ENCODE measurements around the gene HAPLN2.
A peak's percentile ranks its signal among the peaks of the same experiment; 100 is the strongest.

Gene HAPLN2

GRCh38 chr1:156632355-156632754 is 13.1 kb downstream of the HAPLN2 start:
- H2BK120ac ChIP-seq (ENCODE audit: low read depth, low read length), result no peak overlapping the region
- peaks cover 0 to 41% (median 1%) of the 10 kb centered on the region in 3 experiments for H3K27me3 ChIP-seq (ENCODE audit: control insufficient read depth in 3 of 3, insufficient read depth in 3 of 3, low read depth in 1 of 3, low read length in 3 of 3)

GRCh38 chr1:156638189-156638985 is 19.2 kb downstream of the HAPLN2 start:
- Histone ChIP-seq H4K91ac (ENCODE audit: low read depth, low read length, poor library complexity) (no peak overlapping the region), H3K4me3 (ENCODE audit: low read length in 2 of 2) (no peak overlapping the region), H3K79me1 (ENCODE audit: low read depth, low read length) (no peaks in the 10 kb centered on the region), H2AK5ac (ENCODE audit: low read depth, low read length) (peak overlapping the region; percentile 15), H3K14ac (ENCODE audit: low read length) (no peak overlapping the region), H3K23ac (ENCODE audit: low read depth, low read length, poor library complexity) (no peak overlapping the region), H2BK12ac (ENCODE audit: low read length) (no peak overlapping the region), H3K18ac (ENCODE audit: low read length) (peak overlapping the region; percentile 68), H2BK5ac (ENCODE audit: low read length) (peak overlapping the region; percentile 10), H3K9me3 (replicated peaks in 1 of 2; ENCODE audit: control insufficient read depth in 2 of 2, insufficient read depth in 1 of 2, low read depth in 1 of 2, low read length in 2 of 2) (no peaks in the 10 kb centered on the region), H3K9ac (ENCODE audit: low read depth, low read length, poor library complexity) (no peak overlapping the region), H3K27me3 (ENCODE audit: control insufficient read depth in 3 of 3, insufficient read depth in 3 of 3, low read depth in 1 of 3, low read length in 3 of 3) (peaks cover 7 to 52% (median 31%) of the 10 kb centered on the region in 3 experiments), H3K27ac (replicated peaks; ENCODE audit: low read length) (no peak overlapping the region), H3K36me3 (replicated peaks in 1 of 2; ENCODE audit: control insufficient read depth in 2 of 2, insufficient read depth in 2 of 2, low read length in 2 of 2) (no peaks in the 10 kb centered on the region), H2BK120ac (ENCODE audit: low read depth, low read length) (no peak overlapping the region), H2BK15ac (ENCODE audit: low read length) (peak overlapping the region; percentile 5), H3K4ac (ENCODE audit: low read length) (no peak overlapping the region), H3K4me2 (ENCODE audit: insufficient read depth, low read length, poor library complexity, severe bottlenecking) (no peak overlapping the region), H2AFZ (ENCODE audit: low read length) (no peak overlapping the region), H3K4me1 (ENCODE audit: control insufficient read depth in 2 of 2, insufficient read depth in 1 of 2, low read depth in 1 of 2, low read length in 2 of 2) (peaks cover 13 to 14% of the 10 kb centered on the region in 2 donors), H4K8ac (ENCODE audit: low read depth, low read length) (no peak overlapping the region)
- no CpG with 5 or more reads among the region's 8 CpGs for WGBS, 2 donors (ENCODE audit: extremely low coverage in 2 of 2, insufficient read length in 2 of 2, insufficient replicate concordance in 1 of 2)
- no peak for DNase-seq (ENCODE audit: low spot score)

More at GRCh38 chr1:156632355-156632754, 13.1 kb downstream of the HAPLN2 start:
- H3K36me3 ChIP-seq (replicated peaks in 1 of 2; ENCODE audit: control insufficient read depth in 2 of 2, insufficient read depth in 2 of 2, low read length in 2 of 2), result no peaks in the 10 kb centered on the region
- no peak overlapping the region for H3K18ac ChIP-seq (ENCODE audit: low read length)
- no CpG with 5 or more reads among the region's 3 CpGs for WGBS, 2 donors (ENCODE audit: extremely low coverage in 2 of 2, insufficient read length in 2 of 2, insufficient replicate concordance in 1 of 2)
- no peak overlapping the region for H3K4me3 ChIP-seq (ENCODE audit: low read length in 2 of 2)
- H3K9me3 ChIP-seq (replicated peaks in 1 of 2; ENCODE audit: control insufficient read depth in 2 of 2, insufficient read depth in 1 of 2, low read depth in 1 of 2, low read length in 2 of 2), result no peaks in the 10 kb centered on the region
- DNase-seq (ENCODE audit: low spot score), result no peak
- H3K23ac ChIP-seq (ENCODE audit: low read depth, low read length, poor library complexity), result no peak overlapping the region
- H3K27ac ChIP-seq (replicated peaks; ENCODE audit: low read length), result no peak overlapping the region
- H3K9ac ChIP-seq (ENCODE audit: low read depth, low read length, poor library complexity), result no peak overlapping the region
- no peak overlapping the region for H2BK15ac ChIP-seq (ENCODE audit: low read length)
- no peaks in the 10 kb centered on the region for H3K79me1 ChIP-seq (ENCODE audit: low read depth, low read length)
- no peak overlapping the region for H3K4ac ChIP-seq (ENCODE audit: low read length)
- H2BK12ac ChIP-seq (ENCODE audit: low read length), result no peak overlapping the region
- H2AFZ ChIP-seq (ENCODE audit: low read length), result no peak overlapping the region
- no peak overlapping the region for H3K4me2 ChIP-seq (ENCODE audit: insufficient read depth, low read length, poor library complexity, severe bottlenecking)
- H4K91ac ChIP-seq (ENCODE audit: low read depth, low read length, poor library complexity), result no peak overlapping the region
- no peak overlapping the region for H2BK5ac ChIP-seq (ENCODE audit: low read length)
- H4K8ac ChIP-seq (ENCODE audit: low read depth, low read length), result no peak overlapping the region
- H2AK5ac ChIP-seq (ENCODE audit: low read depth, low read length), result no peak overlapping the region
- no peak overlapping the region for H3K14ac ChIP-seq (ENCODE audit: low read length)
- no peaks in the 10 kb centered on the region for H3K4me1 ChIP-seq (ENCODE audit: control insufficient read depth in 2 of 2, insufficient read depth in 1 of 2, low read depth in 1 of 2, low read length in 2 of 2)

- no peak overlapping the region for H4K8ac ChIP-seq (ENCODE audit: low read depth, low read length)
- no CpG with 5 or more reads among the region's 6 CpGs for WGBS, 2 donors (ENCODE audit: extremely low coverage in 2 of 2, insufficient read length in 2 of 2, insufficient replicate concordance in 1 of 2)
- DNase-seq (ENCODE audit: low spot score), result no peak
Measured at GRCh38 chr1:156639601-156640101, 20.4 kb downstream of the HAPLN2 start.

More at GRCh38 chr1:156639601-156640101, 20.4 kb downstream of the HAPLN2 start:
- Histone ChIP-seq H2BK120ac (ENCODE audit: low read depth, low read length) (no peak overlapping the region), H2AFZ (ENCODE audit: low read length) (no peak overlapping the region), H3K4ac (ENCODE audit: low read length) (no peak overlapping the region), H4K91ac (ENCODE audit: low read depth, low read length, poor library complexity) (no peak overlapping the region), H2BK5ac (ENCODE audit: low read length) (no peak overlapping the region), H3K27ac (replicated peaks; ENCODE audit: low read length) (no peak overlapping the region), H3K9ac (ENCODE audit: low read depth, low read length, poor library complexity) (no peak overlapping the region), H3K79me1 (ENCODE audit: low read depth, low read length) (no peaks in the 10 kb centered on the region), H2AK5ac (ENCODE audit: low read depth, low read length) (no peak overlapping the region), H3K4me3 (ENCODE audit: low read length in 2 of 2) (no peak overlapping the region), H3K4me2 (ENCODE audit: insufficient read depth, low read length, poor library complexity, severe bottlenecking) (no peak overlapping the region), H3K27me3 (ENCODE audit: control insufficient read depth in 3 of 3, insufficient read depth in 3 of 3, low read depth in 1 of 3, low read length in 3 of 3) (peaks cover 7 to 44% (median 42%) of the 10 kb centered on the region in 3 experiments), H2BK15ac (ENCODE audit: low read length) (no peak overlapping the region), H3K18ac (ENCODE audit: low read length) (peak overlapping the region; percentile 66), H3K23ac (ENCODE audit: low read depth, low read length, poor library complexity) (peak overlapping the region; percentile 31), H3K36me3 (replicated peaks in 1 of 2; ENCODE audit: control insufficient read depth in 2 of 2, insufficient read depth in 2 of 2, low read length in 2 of 2) (no peaks in the 10 kb centered on the region), H3K4me1 (ENCODE audit: control insufficient read depth in 2 of 2, insufficient read depth in 1 of 2, low read depth in 1 of 2, low read length in 2 of 2) (peaks cover 13 to 14% of the 10 kb centered on the region in 2 donors), H3K9me3 (replicated peaks in 1 of 2; ENCODE audit: control insufficient read depth in 2 of 2, insufficient read depth in 1 of 2, low read depth in 1 of 2, low read length in 2 of 2) (no peaks in the 10 kb centered on the region), H3K14ac (ENCODE audit: low read length) (no peak overlapping the region), H2BK12ac (ENCODE audit: low read length) (peak overlapping the region; percentile 35)

Measured in neuronal stem cell (in vitro differentiated cells).